HepG2 (cell line): Measurements from ENCODE around the gene MYO7A. TPM values are rescaled to one million over a fixed set of nuclear protein-coding genes. Genes with fewer than 3 reads are reported as not detected.

Experiments
- AGO2 ChIP-seq: fragments of 200-400 bp; formaldehyde crosslinking; optimal IDR thresholded peaks from 2 replicates; pipeline ENCODE3; 2017; ENCODE audit warnings: mild to moderate bottlenecking, low read depth, low read length, moderate library complexity
- GTF3A ChIP-seq: sonication (generic); formaldehyde crosslinking; conservative IDR thresholded peaks from 2 replicates; pipeline ENCODE4 v1.4.0; 2020; ENCODE audit warnings: mild to moderate bottlenecking, missing genetic modification reagents
- NR2F6 ChIP-seq, 2 experiments: IDR thresholded peaks; 2 replicates each; pipeline ENCODE4 v1.6.1; 2016; ENCODE audit warnings: antibody characterized with exemption in 1 of 2, mild to moderate bottlenecking in 1 of 2
- SMC3 ChIP-seq: IDR thresholded peaks from 2 replicates; pipeline ENCODE4 v1.6.1; 2011; ENCODE audit warnings: low read length, improper control_type of control experiment
- SOX6 ChIP-seq, 2 experiments: fragments of 450-650 bp in 1 of 2; sonication (generic) in 1 of 2; formaldehyde crosslinking in 1 of 2; IDR thresholded peaks; 2 replicates each; pipeline versions ENCODE4 v1.4.0 to v1.6.1; 2017 to 2020; ENCODE audit warnings: antibody characterized with exemption in 1 of 2, mild to moderate bottlenecking in 1 of 2, missing genetic modification reagents in 1 of 2
- SP140L ChIP-seq: sonication (generic); formaldehyde crosslinking; IDR thresholded peaks from 2 replicates; pipeline ENCODE4 v1.4.0; 2020; ENCODE audit warnings: missing genetic modification reagents, borderline replicate concordance
- XRCC5 ChIP-seq: fragments of 200-400 bp; formaldehyde crosslinking; optimal IDR thresholded peaks from 2 replicates; pipeline ENCODE3; 2017; ENCODE audit warnings: mild to moderate bottlenecking, low read length
- ZNF33B ChIP-seq: sonication (generic); formaldehyde crosslinking; IDR thresholded peaks from 2 replicates; pipeline ENCODE4 v1.5.1; 2020; ENCODE audit warnings: mild to moderate bottlenecking, missing genetic modification reagents
- ZNF619 ChIP-seq: sonication (generic); formaldehyde crosslinking; IDR thresholded peaks from 2 replicates; pipeline ENCODE4 v1.4.0; 2020; ENCODE audit warnings: mild to moderate bottlenecking, missing genetic modification reagents
- ZNF629 ChIP-seq: sonication (generic); formaldehyde crosslinking; conservative IDR thresholded peaks from 2 replicates; pipeline ENCODE4 v1.5.0; 2020; ENCODE audit warnings: missing genetic modification reagents
- polyA plus RNA-seq, 8 experiments: library from polyadenylated mRNA; depleted of rRNA in 3 of 8; stranded (reverse) in 7 of 8; unstranded in 1 of 8; fragments of >200 nt; fragmentation: Illumina TruSeq in 4 of 8; extraction: Trizol in 4 of 8; gene quantifications; 2 replicates each; pipeline versions ENCODE4 v1.2.1 to v1.2.3, GENCODE V29; 2011 to 2016; ENCODE audit warnings: low read depth in 4 of 8, missing spikeins in 1 of 8, mixed read lengths in 1 of 8; ENCODE audit not compliant: insufficient read depth in 1 of 8
- total RNA-seq, 5 experiments: library from RNA; depleted of rRNA; stranded (reverse); fragments of >200 nt; fragmentation: Illumina TruSeq; extraction: Trizol; gene quantifications; 2 replicates each; pipeline ENCODE4 v1.2.3, GENCODE V29; 2016; ENCODE audit warnings: low read depth in 1 of 5
- TF ChIP-seq, protein P1 (sequence below), 2 experiments: sonication (generic) in 1 of 2; formaldehyde crosslinking in 1 of 2; IDR thresholded peaks; 2 replicates each; pipeline versions ENCODE4 v1.4.0 to v1.6.1; 2018 to 2020; ENCODE audit warnings: missing genetic modification reagents in 2 of 2, borderline replicate concordance in 1 of 2, low read depth in 1 of 2, mild to moderate bottlenecking in 1 of 2, missing biosample characterization in 1 of 2
- TF ChIP-seq, protein P2 (sequence below): sonication (generic); formaldehyde crosslinking; IDR thresholded peaks from 2 replicates; pipeline ENCODE4 v1.8.0; 2022; ENCODE audit warnings: missing genetic modification reagents, mild to moderate bottlenecking, moderate library complexity, borderline replicate concordance
- TF ChIP-seq, protein P3 (sequence below): sonication (generic); formaldehyde crosslinking; IDR thresholded peaks from 2 replicates; pipeline ENCODE4 v1.9.0; 2022; ENCODE audit warnings: missing genetic modification reagents, mild to moderate bottlenecking, borderline replicate concordance
- TF ChIP-seq, protein P4 (sequence below): sonication (generic); formaldehyde crosslinking; IDR thresholded peaks from 2 replicates; pipeline ENCODE4 v1.4.0; 2020; ENCODE audit warnings: mild to moderate bottlenecking, missing genetic modification reagents, borderline replicate concordance
- TF ChIP-seq, protein P5 (sequence below): IDR thresholded peaks from 2 replicates; pipeline ENCODE4 v1.6.1; 2018; ENCODE audit warnings: missing genetic modification reagents

The MYO7A gene
- total and polyA plus RNA-seq, 2 of the 13 experiments (the other 11 are each of a cell fraction or from before 2014, with no cell fraction given): 7.5 to 10.0 TPM

DNA sequence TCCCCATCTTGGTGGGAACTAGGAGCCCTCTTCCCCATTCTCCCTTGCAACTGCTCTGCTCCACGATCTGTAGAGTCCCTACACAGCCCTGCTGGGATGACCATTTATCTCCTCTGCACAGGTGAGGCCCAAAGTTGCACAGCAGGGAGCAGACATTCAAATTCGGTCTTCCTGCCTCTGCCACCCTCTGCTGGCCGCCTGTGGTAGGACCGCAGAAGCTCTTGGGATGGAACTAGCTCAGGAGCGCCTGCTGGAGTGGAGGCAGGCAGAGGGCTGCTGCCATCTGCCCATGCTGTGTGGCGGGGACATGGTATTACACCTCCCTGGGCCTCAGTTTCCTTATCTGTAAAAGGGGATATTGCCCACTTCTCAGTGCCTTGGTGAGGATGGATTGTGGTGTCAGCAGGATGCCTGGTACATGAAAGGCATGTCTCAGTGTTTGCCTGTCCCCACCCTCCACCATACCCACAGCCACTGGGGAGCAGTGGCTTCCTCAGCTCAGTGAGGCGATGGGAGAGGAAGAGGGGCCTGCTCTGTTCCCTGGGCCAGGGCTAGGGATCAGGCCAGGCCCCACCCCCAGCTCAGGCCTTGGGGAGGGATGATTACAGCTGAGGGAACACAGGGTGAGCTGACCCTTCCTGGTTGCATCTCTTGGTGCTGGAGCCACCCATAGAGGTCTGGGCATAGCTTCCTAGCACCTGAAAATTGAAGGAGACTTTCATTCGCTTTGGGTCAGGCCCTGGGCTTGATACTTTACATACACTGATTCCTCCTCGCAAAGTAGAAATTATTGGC, 36.7 kb upstream of the MYO7A start (continued):
- TF ChIP-seq, protein P1, sequence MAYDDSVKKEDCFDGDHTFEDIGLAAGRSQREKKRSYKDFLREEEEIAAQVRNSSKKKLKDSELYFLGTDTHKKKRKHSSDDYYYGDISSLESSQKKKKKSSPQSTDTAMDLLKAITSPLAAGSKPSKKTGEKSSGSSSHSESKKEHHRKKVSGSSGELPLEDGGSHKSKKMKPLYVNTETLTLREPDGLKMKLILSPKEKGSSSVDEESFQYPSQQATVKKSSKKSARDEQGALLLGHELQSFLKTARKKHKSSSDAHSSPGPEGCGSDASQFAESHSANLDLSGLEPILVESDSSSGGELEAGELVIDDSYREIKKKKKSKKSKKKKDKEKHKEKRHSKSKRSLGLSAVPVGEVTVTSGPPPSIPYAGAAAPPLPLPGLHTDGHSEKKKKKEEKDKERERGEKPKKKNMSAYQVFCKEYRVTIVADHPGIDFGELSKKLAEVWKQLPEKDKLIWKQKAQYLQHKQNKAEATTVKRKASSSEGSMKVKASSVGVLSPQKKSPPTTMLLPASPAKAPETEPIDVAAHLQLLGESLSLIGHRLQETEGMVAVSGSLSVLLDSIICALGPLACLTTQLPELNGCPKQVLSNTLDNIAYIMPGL (CRISPR knock-in tag; IDR thresholded peaks at IDR 0.05; ENCODE audit: borderline replicate concordance in 1 of 2, low read depth in 1 of 2): peak; percentile 38 to 62; a peak in 1 of 4 replicates
- TF ChIP-seq AGO2: no peak
- TF ChIP-seq SMC3: peak; percentile 90
- TF ChIP-seq, protein P2, sequence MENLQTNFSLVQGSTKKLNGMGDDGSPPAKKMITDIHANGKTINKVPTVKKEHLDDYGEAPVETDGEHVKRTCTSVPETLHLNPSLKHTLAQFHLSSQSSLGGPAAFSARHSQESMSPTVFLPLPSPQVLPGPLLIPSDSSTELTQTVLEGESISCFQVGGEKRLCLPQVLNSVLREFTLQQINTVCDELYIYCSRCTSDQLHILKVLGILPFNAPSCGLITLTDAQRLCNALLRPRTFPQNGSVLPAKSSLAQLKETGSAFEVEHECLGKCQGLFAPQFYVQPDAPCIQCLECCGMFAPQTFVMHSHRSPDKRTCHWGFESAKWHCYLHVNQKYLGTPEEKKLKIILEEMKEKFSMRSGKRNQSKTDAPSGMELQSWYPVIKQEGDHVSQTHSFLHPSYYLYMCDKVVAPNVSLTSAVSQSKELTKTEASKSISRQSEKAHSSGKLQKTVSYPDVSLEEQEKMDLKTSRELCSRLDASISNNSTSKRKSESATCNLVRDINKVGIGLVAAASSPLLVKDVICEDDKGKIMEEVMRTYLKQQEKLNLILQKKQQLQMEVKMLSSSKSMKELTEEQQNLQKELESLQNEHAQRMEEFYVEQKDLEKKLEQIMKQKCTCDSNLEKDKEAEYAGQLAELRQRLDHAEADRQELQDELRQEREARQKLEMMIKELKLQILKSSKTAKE (CRISPR knock-in tag): no peak
- no peak for TF ChIP-seq SP140L (CRISPR knock-in tag)
- TF ChIP-seq, protein P3, sequence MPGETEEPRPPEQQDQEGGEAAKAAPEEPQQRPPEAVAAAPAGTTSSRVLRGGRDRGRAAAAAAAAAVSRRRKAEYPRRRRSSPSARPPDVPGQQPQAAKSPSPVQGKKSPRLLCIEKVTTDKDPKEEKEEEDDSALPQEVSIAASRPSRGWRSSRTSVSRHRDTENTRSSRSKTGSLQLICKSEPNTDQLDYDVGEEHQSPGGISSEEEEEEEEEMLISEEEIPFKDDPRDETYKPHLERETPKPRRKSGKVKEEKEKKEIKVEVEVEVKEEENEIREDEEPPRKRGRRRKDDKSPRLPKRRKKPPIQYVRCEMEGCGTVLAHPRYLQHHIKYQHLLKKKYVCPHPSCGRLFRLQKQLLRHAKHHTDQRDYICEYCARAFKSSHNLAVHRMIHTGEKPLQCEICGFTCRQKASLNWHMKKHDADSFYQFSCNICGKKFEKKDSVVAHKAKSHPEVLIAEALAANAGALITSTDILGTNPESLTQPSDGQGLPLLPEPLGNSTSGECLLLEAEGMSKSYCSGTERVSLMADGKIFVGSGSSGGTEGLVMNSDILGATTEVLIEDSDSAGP (CRISPR knock-in tag): peak; percentile 36; the same call in 1 of the 2 replicates
- TF ChIP-seq, protein P4, sequence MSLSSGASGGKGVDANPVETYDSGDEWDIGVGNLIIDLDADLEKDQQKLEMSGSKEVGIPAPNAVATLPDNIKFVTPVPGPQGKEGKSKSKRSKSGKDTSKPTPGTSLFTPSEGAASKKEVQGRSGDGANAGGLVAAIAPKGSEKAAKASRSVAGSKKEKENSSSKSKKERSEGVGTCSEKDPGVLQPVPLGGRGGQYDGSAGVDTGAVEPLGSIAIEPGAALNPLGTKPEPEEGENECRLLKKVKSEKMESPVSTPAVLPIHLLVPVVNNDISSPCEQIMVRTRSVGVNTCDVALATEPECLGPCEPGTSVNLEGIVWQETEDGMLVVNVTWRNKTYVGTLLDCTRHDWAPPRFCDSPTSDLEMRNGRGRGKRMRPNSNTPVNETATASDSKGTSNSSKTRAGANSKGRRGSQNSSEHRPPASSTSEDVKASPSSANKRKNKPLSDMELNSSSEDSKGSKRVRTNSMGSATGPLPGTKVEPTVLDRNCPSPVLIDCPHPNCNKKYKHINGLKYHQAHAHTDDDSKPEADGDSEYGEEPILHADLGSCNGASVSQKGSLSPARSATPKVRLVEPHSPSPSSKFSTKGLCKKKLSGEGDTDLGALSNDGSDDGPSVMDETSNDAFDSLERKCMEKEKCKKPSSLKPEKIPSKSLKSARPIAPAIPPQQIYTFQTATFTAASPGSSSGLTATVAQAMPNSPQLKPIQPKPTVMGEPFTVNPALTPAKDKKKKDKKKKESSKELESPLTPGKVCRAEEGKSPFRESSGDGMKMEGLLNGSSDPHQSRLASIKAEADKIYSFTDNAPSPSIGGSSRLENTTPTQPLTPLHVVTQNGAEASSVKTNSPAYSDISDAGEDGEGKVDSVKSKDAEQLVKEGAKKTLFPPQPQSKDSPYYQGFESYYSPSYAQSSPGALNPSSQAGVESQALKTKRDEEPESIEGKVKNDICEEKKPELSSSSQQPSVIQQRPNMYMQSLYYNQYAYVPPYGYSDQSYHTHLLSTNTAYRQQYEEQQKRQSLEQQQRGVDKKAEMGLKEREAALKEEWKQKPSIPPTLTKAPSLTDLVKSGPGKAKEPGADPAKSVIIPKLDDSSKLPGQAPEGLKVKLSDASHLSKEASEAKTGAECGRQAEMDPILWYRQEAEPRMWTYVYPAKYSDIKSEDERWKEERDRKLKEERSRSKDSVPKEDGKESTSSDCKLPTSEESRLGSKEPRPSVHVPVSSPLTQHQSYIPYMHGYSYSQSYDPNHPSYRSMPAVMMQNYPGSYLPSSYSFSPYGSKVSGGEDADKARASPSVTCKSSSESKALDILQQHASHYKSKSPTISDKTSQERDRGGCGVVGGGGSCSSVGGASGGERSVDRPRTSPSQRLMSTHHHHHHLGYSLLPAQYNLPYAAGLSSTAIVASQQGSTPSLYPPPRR (CRISPR knock-in tag): no peak
- peak; percentile 62; the same call in 1 of the 2 replicates for TF ChIP-seq ZNF629
- TF ChIP-seq, protein P5, sequence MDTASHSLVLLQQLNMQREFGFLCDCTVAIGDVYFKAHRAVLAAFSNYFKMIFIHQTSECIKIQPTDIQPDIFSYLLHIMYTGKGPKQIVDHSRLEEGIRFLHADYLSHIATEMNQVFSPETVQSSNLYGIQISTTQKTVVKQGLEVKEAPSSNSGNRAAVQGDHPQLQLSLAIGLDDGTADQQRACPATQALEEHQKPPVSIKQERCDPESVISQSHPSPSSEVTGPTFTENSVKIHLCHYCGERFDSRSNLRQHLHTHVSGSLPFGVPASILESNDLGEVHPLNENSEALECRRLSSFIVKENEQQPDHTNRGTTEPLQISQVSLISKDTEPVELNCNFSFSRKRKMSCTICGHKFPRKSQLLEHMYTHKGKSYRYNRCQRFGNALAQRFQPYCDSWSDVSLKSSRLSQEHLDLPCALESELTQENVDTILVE (CRISPR knock-in tag): peak; percentile 56; the same call in 1 of the 2 replicates
- peak; percentile 94 for TF ChIP-seq XRCC5
- TF ChIP-seq NR2F6 (IDR thresholded peaks at IDR 0.05): no peak
- peak; percentile 29; the same call in 1 of the 2 replicates for TF ChIP-seq NR2F6 (CRISPR knock-in tag; IDR thresholded peaks at IDR 0.05)
- TF ChIP-seq ZNF619 (CRISPR knock-in tag): 0 out of 2 replicates have a peak, but pooled peaks have one; percentile 31
- TF ChIP-seq GTF3A: 0 out of 2 replicates have a peak, but pooled peaks have one; percentile 41
- no peak for TF ChIP-seq SOX6 (IDR thresholded peaks at IDR 0.05)
- TF ChIP-seq SOX6 (CRISPR knock-in tag; IDR thresholded peaks at IDR 0.05): no peak
- no peak for TF ChIP-seq ZNF33B (CRISPR knock-in tag)
